GM18951 (cell line): Measurements from ENCODE around the gene SKAP2.

ENCODE experiments used
- POLR2A ChIP-seq: IDR thresholded peaks from 4 replicates; pipeline ENCODE4 v1.6.1; 2011; ENCODE audit warnings: mild to moderate bottlenecking; ENCODE audit not compliant: insufficient read length, insufficient read depth; ENCODE audit errors: extremely low read depth
- in situ Hi-C: fragments of 300-500 bp; cut with MboI; formaldehyde crosslinking; loops from one replicate; pipeline ENCODE4 v1.12.0; 2022; ENCODE audit warnings: low sequenced_read_pairs, mixed read lengths, inconsistent platforms; ENCODE audit not compliant: unreplicated experiment

Gene SKAP2

DNA sequence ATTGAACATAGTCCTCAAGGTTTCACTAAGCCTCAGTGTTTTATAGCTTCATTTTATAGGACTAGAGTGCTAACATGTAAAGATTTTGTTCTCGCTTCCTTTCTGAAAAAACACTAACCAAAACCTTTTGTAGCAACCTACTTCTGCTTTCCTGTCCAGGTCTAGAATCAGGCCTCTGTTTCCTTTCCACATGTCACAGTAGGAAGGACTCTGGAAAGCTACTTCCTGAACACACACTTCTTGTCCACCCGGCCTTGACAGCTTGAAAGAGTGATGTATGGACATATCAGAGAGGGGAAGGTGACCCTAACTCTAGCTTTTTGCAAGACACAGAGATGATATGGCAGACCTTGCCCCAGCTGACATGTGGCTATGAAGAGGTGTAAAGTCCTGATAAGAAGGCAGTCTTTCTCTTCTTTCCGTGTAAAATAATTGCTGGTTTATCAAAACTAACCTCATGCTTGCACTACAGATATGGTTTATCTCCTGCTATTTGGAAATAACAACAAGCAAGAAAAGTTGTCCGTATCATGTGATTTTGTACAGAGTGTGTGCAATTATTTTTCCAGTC, 175.4 kb downstream of the SKAP2 start:
- TF ChIP-seq POLR2A: no peak
- in situ Hi-C loops: no loop called here

DNA sequence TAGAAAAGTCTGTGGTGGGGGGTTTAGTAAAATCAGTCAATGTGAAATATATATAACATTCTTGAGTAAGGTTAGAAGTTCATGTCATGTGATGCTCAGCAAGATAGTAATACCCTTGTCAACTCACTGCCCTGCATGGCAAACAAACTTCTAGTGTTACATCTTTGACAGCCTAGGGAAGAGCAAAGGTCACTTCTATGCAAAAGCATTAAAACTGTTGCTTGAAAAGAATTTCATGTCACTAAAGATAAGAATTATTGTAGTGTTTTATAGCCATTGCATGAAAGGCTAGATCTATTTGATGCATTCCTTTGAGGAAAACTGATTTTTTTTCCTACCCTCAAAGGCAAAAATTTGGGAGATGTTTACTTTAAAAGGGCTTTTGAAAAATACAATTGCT, 176.0 kb downstream of the SKAP2 start:
- TF ChIP-seq POLR2A: no peak
- in situ Hi-C loops: no loop called here

DNA sequence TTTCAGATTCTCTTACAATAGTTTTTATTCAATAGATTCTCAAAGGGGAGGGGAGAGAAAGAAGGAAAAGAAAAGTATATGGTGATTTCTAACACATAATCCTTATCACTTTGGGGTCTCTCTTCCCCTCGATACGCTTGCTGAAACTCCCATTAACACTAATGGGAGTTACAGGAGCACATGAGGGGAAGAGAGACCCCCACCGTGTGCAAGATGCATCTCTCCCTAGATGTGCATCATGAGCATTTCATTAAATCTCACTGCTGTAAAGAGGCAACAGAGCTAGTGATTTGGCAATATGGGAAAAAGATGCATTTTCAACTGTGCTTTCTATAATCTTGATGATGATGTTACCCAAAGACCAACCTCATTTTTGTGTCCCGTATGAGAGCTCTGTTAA, 177.4 kb downstream of the SKAP2 start:
- in situ Hi-C loops: no loop called here
- no peak for TF ChIP-seq POLR2A

DNA sequence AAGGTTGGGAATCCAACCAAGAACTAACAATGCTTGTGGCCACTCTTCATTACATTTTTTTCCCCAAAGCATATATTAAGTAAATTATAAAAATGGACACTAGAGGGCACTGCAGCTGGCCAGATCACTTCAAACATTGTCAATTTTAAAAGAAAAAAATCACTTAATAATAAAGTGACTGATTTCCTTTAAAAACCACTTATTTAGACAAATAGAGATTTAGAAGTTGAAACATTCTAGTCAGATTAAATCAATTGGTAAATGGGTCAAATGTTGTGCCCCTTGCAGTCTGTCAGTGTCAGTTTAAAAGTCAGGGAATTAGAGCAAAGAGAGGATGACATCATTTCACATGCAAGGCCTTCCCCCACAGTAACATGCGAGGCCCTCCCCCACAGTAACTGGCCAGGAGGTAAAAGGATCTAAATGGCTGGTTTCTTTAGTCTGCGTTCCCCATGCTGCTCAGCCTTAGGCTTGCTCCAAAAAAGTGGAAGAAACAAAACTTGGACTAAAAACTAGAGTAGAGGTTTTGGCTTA, 177.9 kb downstream of the SKAP2 start:
- in situ Hi-C loops: no loop called here
- no peak for TF ChIP-seq POLR2A

DNA sequence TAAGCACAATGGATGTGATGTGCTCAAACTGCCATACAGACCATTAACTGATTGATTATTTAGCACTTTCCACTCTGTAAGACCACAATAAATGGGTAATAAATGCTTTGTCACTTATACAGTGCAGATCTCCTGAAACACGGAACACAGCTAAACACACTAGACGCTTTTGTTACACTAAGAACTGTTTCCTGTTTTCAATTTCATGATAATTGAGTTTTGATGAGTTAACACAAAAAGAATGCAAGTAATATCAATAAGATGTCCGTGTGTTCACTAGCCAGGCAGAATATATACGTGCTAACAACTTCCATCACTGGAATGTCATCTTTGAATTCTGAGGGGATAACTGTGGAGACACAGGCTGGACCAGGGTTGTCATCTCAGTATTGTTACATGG, 178.8 kb downstream of the SKAP2 start:
- TF ChIP-seq POLR2A: no peak
- in situ Hi-C loops: no loop called here

DNA sequence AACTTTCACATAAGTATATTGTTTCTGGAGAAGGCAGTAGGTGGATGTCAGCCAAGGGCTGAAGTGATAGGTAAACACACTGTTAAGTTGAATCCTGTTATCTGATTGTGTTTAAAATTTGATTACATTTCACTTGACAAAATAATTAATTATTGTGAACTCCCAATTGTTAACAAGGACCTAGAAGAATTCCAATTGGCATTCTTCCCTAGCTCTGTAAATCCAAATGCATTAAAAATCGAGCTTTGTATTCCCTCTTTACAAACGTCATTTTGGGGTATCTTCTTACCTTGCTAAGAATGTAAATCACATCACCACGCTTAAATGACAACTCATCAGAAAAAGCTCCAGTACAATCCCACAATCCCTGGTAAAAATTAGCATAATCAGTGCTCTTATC, 179.9 kb downstream of the SKAP2 start:
- in situ Hi-C loops: no loop called here
- TF ChIP-seq POLR2A: no peak

DNA sequence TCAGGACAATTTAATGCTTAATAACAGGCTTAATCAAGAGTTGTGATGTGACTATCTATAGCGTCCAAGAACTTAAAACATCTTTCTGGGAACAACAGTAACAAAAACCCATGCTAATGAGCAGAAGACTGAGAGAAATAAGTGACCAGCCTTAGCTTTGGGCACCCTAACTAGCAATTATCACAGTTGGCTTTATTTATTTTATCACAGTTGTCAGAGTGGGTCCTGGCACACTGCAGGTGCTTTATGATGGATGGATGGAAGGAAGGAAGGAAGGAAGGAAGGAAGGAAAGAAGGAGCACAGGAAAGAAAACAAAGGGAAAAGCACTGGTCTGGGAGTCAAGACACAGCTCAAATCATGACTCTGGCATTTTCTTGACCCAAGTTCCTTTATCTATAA, 181.1 kb downstream of the SKAP2 start:
- in situ Hi-C loops: no loop called here
- TF ChIP-seq POLR2A: no peak

DNA sequence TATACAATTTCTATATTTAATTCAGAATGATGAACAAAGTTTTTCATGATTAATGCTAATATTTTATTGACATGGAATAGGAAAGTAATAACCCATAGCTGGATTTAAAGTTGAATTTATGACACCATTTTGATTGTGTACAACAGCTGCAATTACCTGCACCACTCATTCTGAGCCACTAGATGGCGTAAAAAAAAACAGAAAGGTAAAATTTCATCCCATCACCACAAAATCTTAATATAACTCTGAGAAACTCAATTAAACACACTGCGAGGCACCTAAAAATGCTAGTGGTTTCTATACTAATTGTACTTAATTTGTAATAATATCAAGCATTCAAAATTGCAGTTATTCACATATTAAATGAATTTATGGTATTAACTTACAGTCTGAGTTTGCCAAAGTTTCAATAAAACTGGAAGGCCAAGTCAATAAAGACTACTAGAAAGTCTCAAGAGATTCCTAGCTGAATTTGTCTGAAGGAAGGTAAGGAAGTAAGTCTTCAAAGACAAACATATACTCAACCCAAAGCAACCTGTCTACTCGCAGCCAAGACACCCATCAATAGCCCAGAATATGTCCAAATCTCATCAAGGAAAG, 182.5 kb downstream of the SKAP2 start:
- no peak for TF ChIP-seq POLR2A

DNA sequence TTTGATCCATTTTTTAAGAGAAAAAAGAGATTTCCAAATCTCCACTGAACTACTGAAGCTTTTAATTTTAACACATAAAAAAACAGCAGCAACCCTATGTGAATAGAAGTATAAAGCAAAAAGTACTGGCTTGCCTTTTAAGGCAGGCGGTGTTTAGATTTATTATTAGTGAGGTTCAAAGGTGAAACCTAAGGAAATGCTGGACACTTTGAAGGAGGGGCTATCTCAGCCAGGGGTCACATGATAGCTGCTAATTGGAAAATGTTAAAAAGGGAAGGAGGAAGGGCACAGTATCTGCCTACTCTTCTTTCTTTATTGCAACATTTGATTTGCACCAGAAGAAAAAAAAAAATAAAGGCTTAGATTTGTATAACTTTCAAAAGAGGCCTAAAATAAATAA, 183.8 kb downstream of the SKAP2 start:
- no peak for TF ChIP-seq POLR2A
- in situ Hi-C loops: no loop called here

More for the DNA sequence above, 182.5 kb downstream of the SKAP2 start:
- in situ Hi-C loops: no loop called here

DNA sequence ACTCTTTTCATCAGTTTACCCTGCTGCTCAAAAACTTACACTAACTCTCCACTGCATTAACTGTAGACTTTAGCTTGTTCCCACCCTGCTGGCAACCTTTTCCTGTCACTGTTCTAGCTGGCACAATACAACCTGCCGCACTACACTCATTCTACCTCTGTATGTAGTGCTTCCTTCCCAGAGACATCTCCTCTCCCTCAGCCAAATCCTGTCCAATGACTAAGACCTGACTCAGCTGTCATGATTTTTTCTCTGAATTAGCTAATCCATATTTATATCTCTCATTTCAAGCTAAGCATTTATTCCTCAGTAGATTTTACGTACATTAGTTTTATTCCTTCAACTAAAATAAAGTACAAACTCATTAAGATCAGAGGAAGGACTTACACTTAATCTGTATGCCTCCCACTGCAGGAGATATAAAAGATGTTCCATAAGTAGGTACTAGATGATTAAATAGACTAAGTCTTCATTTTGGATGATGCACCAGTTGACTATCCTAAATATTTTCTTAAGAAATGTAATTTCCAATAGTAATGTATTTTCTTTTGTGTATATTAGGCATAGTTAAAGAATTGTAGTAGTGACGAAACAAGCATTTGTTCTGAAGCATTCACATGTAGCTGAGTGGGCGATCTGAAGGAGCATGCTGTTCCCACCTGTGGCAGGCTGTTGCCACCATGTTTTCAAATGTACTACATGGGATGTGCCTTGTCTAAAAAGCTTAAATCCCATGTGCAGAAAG, 189.1 kb downstream of the SKAP2 start:
- in situ Hi-C loops: no loop called here
- no peak for TF ChIP-seq POLR2A

DNA sequence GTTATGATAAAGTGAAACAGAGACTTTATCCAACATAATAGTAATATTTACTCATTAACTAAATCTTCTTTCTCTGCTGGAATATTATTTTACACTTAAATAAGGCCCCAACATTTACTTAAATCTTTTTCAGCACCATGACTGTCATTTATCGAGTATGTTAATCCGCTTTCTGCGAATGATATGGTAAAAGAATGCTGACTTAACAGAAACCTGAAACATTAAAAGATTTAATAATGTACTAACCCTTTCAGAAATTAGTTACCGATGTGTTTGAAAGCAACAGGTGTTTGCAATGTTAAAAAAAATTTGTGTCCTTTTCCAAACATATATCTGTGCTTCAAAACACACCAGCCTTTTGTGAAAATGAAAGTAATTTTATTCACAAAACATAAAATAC, 190.5 kb downstream of the SKAP2 start:
- no peak for TF ChIP-seq POLR2A
- in situ Hi-C loops: loop anchor here (25.0 kb wide), 2 partner anchors 587 to 787 kb away; no protein-coding TSS in a partner anchor

DNA sequence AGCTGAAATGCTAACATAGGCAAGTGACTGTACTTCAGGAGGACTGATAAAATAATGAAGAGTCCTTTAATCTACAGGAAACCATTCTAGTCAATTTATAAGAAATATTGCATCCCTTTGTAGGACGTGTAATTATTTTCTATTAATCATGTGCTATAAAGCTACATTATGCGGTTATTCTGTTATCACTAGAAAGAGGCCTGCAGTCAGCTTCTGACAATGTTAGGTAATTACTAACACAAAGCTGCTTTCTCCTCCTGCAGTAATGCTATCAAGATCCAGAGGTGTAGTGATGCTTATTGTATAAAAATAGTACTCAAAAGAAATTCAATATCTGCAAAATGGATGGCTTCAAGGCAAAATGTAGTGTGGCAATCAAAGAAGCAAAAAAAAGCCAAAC, 191.1 kb downstream of the SKAP2 start:
- in situ Hi-C loops: loop anchor here (25.0 kb wide), 2 partner anchors 586 to 786 kb away; no protein-coding TSS in a partner anchor
- TF ChIP-seq POLR2A: no peak

DNA sequence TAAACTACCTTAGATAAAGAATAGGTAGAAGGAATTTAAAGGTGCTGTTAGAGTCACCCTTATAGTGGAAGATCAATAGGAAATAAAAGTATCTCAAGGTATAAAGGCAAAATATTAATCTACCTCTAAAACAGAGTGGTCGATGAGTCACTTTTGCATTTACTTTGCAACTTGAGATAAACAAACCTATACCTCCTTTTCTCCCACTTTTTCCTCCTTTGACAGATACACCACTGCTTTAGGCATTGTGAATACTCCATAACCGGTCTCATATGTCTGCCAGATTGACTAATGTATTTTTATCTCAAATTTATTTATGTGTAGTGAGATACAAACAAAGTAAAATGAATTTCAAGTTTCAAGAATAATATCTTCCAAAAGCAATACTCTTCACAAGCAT, 193.5 kb downstream of the SKAP2 start:
- TF ChIP-seq POLR2A: no peak
- in situ Hi-C loops: loop anchor here (25.0 kb wide), 2 partner anchors 584 to 784 kb away; no protein-coding TSS in a partner anchor
